ENCODE results near the gene TTLL11.

The TTLL11 gene

GRCh38 chr9:122051351-122052321 is 41.5 kb downstream of the TTLL11 start:
- DNase-seq (ENCODE audit: low read depth, low spot score) = no peak

GRCh38 chr9:122050167-122050566 is 42.9 kb downstream of the TTLL11 start:
- DNase-seq (ENCODE audit: low read depth, low spot score) = no peak

- no peak for DNase-seq (ENCODE audit: low read depth, low spot score)
These were observed 51.1 kb downstream of the TTLL11 start for GRCh38 chr9:122042056-122042455.

GRCh38 chr9:122040561-122041242 is 52.4 kb downstream of the TTLL11 start:
- no peak for DNase-seq (ENCODE audit: low read depth, low spot score)

GRCh38 chr9:122039234-122039633 is 53.9 kb downstream of the TTLL11 start:
- DNase-seq (ENCODE audit: low read depth, low spot score) = no peak

- DNase-seq (ENCODE audit: low read depth, low spot score) = no peak
These were observed 56.1 kb downstream of the TTLL11 start for GRCh38 chr9:122036988-122037387.

GRCh38 chr9:122036408-122036807 is 56.7 kb downstream of the TTLL11 start:
- DNase-seq (ENCODE audit: low read depth, low spot score) = no peak

- DNase-seq (ENCODE audit: low read depth, low spot score) = no peak
These were observed 59.2 kb downstream of the TTLL11 start for GRCh38 chr9:122033775-122034373.

GRCh38 chr9:122032346-122032745 is 60.8 kb downstream of the TTLL11 start:
- DNase-seq (ENCODE audit: low read depth, low spot score) = no peak

GRCh38 chr9:122031776-122032175 is 61.3 kb downstream of the TTLL11 start:
- DNase-seq (ENCODE audit: low read depth, low spot score) = no peak

- DNase-seq (ENCODE audit: low read depth, low spot score) = no peak
These were observed 62.0 kb downstream of the TTLL11 start for GRCh38 chr9:122031157-122031556.

- DNase-seq (ENCODE audit: low read depth, low spot score) = no peak
These were observed 62.8 kb downstream of the TTLL11 start for GRCh38 chr9:122030357-122030756.

- DNase-seq (ENCODE audit: low read depth, low spot score) = no peak
These were observed 63.2 kb downstream of the TTLL11 start for GRCh38 chr9:122029898-122030297.

GRCh38 chr9:122028089-122028488 is 65.0 kb downstream of the TTLL11 start:
- DNase-seq (ENCODE audit: low read depth, low spot score) = no peak

- no peak for DNase-seq (ENCODE audit: low read depth, low spot score)
These were observed 72.7 kb downstream of the TTLL11 start for GRCh38 chr9:122020398-122020797.

- no peak for DNase-seq (ENCODE audit: low read depth, low spot score)
These were observed 76.4 kb downstream of the TTLL11 start for GRCh38 chr9:122016744-122017143.

GRCh38 chr9:122016309-122016708 is 76.8 kb downstream of the TTLL11 start:
- DNase-seq (ENCODE audit: low read depth, low spot score) = no peak

GRCh38 chr9:122015170-122015821 is 77.8 kb downstream of the TTLL11 start:
- no peak for DNase-seq (ENCODE audit: low read depth, low spot score)

- no peak for DNase-seq (ENCODE audit: low read depth, low spot score)
These were observed 81.2 kb downstream of the TTLL11 start for GRCh38 chr9:122011818-122012498.

- no peak for DNase-seq (ENCODE audit: low read depth, low spot score)
These were observed 84.5 kb downstream of the TTLL11 start for GRCh38 chr9:122008559-122008958.

GRCh38 chr9:122007837-122008236 is 85.3 kb downstream of the TTLL11 start:
- no peak for DNase-seq (ENCODE audit: low read depth, low spot score)
